Measurements from ENCODE around the gene AP2A2.

Gene AP2A2

DNA sequence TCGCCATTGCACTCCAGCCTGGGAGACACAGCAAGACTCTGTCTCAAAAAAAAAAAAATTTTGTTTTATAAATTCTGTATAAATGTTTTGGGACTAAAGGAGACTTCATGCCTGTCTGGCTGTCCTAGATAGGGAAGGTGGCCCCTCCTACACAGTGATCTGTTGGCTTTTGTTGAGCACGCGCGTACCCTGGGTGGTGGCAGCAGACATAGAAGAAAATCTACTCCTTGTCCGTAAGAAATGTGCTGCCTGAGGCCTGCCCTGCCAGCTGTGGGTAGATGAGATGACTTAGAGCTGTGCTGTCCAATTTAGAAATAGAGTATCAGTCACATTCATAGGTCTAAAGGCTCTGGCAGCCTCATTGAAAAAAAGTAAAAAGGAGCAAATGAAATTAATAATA, 37.0 kb downstream of the AP2A2 start:
- Histone ChIP-seq H3K36me3 (replicated peaks) (peaks cover 13% of the 10 kb centered on the region), H3K4me3 (ENCODE audit: low read depth, low read length) (no peak overlapping the region), H3K27ac (no peak overlapping the region), H3K27me3 (replicated peaks) (no peaks in the 10 kb centered on the region)
- TF ChIP-seq, protein P1, sequence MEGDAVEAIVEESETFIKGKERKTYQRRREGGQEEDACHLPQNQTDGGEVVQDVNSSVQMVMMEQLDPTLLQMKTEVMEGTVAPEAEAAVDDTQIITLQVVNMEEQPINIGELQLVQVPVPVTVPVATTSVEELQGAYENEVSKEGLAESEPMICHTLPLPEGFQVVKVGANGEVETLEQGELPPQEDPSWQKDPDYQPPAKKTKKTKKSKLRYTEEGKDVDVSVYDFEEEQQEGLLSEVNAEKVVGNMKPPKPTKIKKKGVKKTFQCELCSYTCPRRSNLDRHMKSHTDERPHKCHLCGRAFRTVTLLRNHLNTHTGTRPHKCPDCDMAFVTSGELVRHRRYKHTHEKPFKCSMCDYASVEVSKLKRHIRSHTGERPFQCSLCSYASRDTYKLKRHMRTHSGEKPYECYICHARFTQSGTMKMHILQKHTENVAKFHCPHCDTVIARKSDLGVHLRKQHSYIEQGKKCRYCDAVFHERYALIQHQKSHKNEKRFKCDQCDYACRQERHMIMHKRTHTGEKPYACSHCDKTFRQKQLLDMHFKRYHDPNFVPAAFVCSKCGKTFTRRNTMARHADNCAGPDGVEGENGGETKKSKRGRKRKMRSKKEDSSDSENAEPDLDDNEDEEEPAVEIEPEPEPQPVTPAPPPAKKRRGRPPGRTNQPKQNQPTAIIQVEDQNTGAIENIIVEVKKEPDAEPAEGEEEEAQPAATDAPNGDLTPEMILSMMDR (IDR thresholded peaks at IDR 0.05; ENCODE audit: low read depth, low read length, missing control alignments) = no peak
- in situ Hi-C loops (cut with HindIII; ENCODE audit: low pct_ligation_motif_present, low sequenced_read_pairs) = no loop called here
- no peak for DNase-seq

DNA sequence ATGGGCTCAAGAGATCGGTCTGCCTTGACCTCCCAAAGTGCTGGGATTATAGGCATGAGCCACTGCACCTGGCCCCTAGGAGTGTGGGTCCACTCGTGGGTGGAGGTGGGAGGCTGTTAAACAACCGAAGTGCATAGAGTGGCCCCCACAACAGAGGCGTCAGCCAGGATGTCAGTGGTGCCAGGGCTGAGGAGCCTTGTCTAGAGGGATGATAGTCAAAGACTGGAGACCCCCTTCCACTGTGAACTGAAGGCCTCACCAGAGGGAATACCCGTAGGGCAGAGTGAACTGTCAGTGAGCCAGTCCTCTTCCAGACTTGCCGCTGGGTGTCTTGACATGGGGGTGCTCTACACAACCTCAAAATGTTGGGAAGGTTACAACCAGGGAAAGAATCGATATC, 38.2 kb downstream of the AP2A2 start:
- TF ChIP-seq, protein P1 (IDR thresholded peaks at IDR 0.05; ENCODE audit: low read depth, low read length, missing control alignments) = no peak

DNA sequence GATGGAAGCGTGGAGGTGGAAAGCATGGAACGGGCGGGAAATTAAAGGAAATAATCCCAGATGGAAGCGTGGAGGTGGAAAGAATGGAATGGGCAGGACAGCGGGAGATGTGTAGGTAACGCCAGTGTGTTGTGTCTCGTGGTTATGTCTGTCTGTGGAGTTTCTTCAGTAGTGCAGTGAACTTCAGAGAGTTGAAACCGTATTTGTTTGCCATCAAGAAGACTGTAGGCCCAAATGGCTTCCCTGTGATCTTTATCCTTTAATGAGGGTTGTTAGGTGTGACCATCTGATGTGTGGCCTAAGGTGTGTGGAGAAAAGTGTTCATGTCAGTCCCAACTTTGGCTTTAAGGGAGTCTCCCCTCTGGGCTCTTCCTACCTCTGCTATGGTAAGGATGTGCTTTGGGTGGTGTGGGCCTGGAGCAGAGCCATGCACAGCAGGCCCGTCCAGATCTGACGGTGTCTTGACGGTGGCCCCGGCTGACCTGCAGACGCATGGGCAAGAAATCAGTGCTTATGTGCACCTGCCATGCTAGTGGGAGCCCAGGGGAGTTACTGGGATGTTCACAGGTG, 39.6 kb downstream of the AP2A2 start:
- no peak overlapping the region for H3K4me3 ChIP-seq (ENCODE audit: low read depth, low read length)
- H3K27me3 ChIP-seq (replicated peaks) = no peaks in the 10 kb centered on the region
- in situ Hi-C loops (cut with HindIII; ENCODE audit: low pct_ligation_motif_present, low sequenced_read_pairs) = no loop called here
- TF ChIP-seq, protein P1 (IDR thresholded peaks at IDR 0.05; ENCODE audit: low read depth, low read length, missing control alignments) = no peak
- peaks cover 8% of the 10 kb centered on the region for H3K36me3 ChIP-seq (replicated peaks)
- H3K27ac ChIP-seq = no peak overlapping the region
- no peak for DNase-seq

More for the DNA sequence above, 38.2 kb downstream of the AP2A2 start:
- Histone ChIP-seq H3K4me3 (ENCODE audit: low read depth, low read length) (no peak overlapping the region), H3K27ac (no peak overlapping the region), H3K36me3 (replicated peaks) (peaks cover 13% of the 10 kb centered on the region), H3K27me3 (replicated peaks) (no peaks in the 10 kb centered on the region)
- DNase-seq = no peak
- in situ Hi-C loops (cut with HindIII; ENCODE audit: low pct_ligation_motif_present, low sequenced_read_pairs) = no loop called here

DNA sequence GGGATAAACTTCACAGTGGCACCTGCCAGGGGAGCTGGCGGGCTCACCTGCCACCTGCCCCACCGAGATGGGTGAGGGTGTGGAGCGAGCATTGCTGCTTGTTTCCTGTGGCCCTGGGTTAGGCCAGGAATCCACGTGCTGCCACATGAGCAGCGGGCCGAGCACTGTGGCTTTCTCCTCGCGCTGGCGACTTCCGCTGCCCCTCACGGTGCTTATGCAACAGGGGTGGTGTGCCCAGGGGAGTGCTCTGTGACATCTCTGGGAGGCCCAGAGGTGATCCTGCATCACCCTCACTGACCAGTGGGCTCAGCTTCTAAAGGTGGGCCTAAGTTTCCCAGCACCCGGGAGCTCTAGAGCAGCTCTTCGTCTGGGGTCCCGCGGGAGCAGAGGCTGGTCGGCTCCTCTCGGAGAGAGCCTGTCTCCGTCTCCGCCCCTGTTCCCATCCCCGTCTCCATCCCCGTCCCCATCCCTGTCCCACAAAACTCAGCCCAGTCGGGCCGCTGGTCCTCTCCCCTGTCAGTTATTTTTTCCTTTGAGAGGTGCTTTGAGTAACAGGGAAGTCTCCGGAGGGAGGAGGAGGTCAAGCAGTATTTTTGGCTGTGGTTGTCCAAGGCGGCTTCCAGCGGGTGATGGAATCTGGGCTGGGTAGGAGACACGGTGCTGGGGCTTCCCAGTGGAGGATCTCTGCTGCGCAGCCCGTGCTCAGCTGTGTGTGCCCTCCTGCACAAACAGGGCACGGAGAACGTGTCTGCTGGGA, 42.5 kb downstream of the AP2A2 start:
- Histone ChIP-seq H3K36me3 (replicated peaks) (peaks cover 18% of the 10 kb centered on the region), H3K27ac (no peak overlapping the region), H3K4me3 (ENCODE audit: low read depth, low read length) (no peak overlapping the region), H3K27me3 (replicated peaks) (no peaks in the 10 kb centered on the region)
- no peak for DNase-seq
- in situ Hi-C loops (cut with HindIII; ENCODE audit: low pct_ligation_motif_present, low sequenced_read_pairs) = no loop called here
- TF ChIP-seq, protein P1 (IDR thresholded peaks at IDR 0.05; ENCODE audit: low read depth, low read length, missing control alignments) = no peak

DNA sequence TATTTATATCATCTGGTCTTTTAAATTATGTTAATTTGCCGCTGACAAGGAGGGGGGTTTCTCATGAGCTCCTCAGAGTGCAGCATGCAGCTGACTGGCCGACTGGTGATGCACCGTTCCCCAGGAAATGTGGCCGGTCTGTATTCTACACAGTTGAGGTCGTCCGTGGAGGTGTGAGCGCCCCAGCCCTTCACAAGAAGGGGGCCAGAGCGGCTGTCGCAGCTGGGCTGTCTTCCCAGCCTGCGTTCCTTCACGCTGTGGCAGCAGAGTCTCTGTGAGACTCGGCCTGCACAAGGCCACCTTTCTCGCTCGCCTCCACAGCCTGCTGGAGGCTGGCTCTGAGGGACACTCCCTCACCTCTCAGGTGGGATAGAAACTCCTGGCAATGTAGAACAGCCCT, 43.2 kb downstream of the AP2A2 start:
- H3K27ac ChIP-seq = no peak overlapping the region
- no peaks in the 10 kb centered on the region for H3K27me3 ChIP-seq (replicated peaks)
- TF ChIP-seq, protein P1 (IDR thresholded peaks at IDR 0.05; ENCODE audit: low read depth, low read length, missing control alignments) = no peak
- peaks cover 15% of the 10 kb centered on the region for H3K36me3 ChIP-seq (replicated peaks)
- H3K4me3 ChIP-seq (ENCODE audit: low read depth, low read length) = no peak overlapping the region
- DNase-seq = no peak
- in situ Hi-C loops (cut with HindIII; ENCODE audit: low pct_ligation_motif_present, low sequenced_read_pairs) = no loop called here
